GM12874 (cell line): Measurements from ENCODE around the gene IGF2BP2.

Experiments
- TF ChIP-seq, protein P1 (sequence below): IDR thresholded peaks from 2 replicates; pipeline ENCODE4 v1.5.1; 2011; ENCODE audit warnings: low read depth, mild to moderate bottlenecking, control low read depth, low read length, moderate library complexity; ENCODE audit not compliant: insufficient read depth

IGF2BP2 gene

GRCh38 chr3:185715091-185715490 lies 109.8 kb downstream of the IGF2BP2 start:
- TF ChIP-seq, protein P1, sequence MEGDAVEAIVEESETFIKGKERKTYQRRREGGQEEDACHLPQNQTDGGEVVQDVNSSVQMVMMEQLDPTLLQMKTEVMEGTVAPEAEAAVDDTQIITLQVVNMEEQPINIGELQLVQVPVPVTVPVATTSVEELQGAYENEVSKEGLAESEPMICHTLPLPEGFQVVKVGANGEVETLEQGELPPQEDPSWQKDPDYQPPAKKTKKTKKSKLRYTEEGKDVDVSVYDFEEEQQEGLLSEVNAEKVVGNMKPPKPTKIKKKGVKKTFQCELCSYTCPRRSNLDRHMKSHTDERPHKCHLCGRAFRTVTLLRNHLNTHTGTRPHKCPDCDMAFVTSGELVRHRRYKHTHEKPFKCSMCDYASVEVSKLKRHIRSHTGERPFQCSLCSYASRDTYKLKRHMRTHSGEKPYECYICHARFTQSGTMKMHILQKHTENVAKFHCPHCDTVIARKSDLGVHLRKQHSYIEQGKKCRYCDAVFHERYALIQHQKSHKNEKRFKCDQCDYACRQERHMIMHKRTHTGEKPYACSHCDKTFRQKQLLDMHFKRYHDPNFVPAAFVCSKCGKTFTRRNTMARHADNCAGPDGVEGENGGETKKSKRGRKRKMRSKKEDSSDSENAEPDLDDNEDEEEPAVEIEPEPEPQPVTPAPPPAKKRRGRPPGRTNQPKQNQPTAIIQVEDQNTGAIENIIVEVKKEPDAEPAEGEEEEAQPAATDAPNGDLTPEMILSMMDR = no peak

DNA sequence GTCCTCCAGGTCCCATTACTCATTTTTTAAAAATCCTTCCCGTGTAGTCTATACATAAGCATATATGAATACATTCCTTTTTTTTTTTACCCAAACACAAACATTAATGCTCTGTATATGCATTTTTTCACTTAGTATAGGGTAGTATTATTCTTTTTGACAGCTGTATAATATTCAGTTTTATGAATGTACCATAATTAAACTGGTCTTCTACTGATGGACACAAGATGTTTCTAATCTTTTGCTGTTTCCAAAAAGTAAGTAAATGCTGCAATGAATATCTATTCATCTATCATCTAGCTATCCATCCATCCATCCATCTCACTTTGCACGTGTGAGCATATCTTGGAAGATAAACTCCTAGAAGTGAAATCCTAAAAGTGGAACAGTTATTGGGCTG lies 110.8 kb downstream of the IGF2BP2 start:
- TF ChIP-seq, protein P1 = no peak

GRCh38 chr3:185713015-185713414 lies 111.8 kb downstream of the IGF2BP2 start:
- TF ChIP-seq, protein P1 = no peak

- TF ChIP-seq, protein P1 = no peak
Measured at GRCh38 chr3:185712337-185712736, 112.5 kb downstream of the IGF2BP2 start.

DNA sequence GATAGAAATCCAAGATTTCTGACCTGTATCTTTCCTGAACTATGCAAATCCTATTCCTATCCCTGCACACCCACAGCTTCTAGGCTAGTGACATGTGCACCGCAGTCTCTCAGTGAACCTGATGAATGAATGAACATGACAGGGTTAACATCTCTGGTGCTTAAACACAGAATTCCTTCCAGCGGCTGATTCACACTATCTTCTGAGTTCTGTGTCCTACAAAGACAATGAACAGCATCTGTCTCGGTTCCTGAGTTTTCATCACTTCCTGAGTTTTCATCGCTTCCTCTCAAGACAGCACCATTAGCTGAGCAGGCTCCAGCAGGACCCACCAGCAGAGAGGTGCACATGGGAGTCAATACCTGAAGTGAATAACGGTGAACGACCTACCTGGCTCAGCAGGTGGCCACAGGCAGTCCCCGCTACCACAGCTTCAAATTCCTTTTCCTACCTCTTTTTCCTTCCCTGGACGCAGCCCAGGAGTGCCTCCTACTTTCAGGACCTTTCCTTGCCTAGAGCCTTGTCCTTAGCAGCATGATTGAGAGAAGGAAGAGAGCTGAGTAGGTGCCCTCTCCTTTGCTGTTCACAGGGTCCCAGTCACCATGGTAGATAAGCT lies 113.5 kb downstream of the IGF2BP2 start:
- TF ChIP-seq, protein P1 = no peak

GRCh38 chr3:185709251-185709955 lies 115.4 kb downstream of the IGF2BP2 start:
- TF ChIP-seq, protein P1 = no peak

DNA sequence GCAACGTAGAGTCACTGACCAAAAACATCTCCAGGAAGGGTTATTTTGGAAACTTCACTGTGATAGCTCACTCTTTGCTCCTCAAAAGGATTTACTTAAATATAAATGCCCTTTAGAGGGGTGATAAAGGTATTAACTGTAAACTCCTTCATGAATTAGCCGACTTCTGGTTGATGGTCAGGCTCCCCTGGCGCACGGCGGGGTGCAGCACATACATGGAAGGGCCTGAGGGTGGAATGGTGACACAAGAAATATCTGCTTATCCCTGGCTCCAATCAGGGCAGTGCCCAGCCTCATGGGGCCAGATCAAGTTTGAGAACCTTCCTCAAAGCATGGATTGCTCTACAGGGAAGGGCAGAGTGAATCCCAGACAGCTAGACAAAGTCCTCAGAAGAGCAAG lies 116.5 kb downstream of the IGF2BP2 start:
- TF ChIP-seq, protein P1 = no peak
